NCI-H2171 (cell line): ENCODE data around the gene ICAM5.
"Not testable (repeated sequence)": the region's sequence is repeated elsewhere in the genome, so short reads cannot be mapped to it uniquely, and the experiment has no call there.

Experiments used
- DNase-seq: peaks from one replicate; lab custom pipeline; 2025; lab: John Stamatoyannopoulos, UW

Gene ICAM5, protein sequence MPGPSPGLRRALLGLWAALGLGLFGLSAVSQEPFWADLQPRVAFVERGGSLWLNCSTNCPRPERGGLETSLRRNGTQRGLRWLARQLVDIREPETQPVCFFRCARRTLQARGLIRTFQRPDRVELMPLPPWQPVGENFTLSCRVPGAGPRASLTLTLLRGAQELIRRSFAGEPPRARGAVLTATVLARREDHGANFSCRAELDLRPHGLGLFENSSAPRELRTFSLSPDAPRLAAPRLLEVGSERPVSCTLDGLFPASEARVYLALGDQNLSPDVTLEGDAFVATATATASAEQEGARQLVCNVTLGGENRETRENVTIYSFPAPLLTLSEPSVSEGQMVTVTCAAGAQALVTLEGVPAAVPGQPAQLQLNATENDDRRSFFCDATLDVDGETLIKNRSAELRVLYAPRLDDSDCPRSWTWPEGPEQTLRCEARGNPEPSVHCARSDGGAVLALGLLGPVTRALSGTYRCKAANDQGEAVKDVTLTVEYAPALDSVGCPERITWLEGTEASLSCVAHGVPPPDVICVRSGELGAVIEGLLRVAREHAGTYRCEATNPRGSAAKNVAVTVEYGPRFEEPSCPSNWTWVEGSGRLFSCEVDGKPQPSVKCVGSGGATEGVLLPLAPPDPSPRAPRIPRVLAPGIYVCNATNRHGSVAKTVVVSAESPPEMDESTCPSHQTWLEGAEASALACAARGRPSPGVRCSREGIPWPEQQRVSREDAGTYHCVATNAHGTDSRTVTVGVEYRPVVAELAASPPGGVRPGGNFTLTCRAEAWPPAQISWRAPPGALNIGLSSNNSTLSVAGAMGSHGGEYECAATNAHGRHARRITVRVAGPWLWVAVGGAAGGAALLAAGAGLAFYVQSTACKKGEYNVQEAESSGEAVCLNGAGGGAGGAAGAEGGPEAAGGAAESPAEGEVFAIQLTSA

DNA sequence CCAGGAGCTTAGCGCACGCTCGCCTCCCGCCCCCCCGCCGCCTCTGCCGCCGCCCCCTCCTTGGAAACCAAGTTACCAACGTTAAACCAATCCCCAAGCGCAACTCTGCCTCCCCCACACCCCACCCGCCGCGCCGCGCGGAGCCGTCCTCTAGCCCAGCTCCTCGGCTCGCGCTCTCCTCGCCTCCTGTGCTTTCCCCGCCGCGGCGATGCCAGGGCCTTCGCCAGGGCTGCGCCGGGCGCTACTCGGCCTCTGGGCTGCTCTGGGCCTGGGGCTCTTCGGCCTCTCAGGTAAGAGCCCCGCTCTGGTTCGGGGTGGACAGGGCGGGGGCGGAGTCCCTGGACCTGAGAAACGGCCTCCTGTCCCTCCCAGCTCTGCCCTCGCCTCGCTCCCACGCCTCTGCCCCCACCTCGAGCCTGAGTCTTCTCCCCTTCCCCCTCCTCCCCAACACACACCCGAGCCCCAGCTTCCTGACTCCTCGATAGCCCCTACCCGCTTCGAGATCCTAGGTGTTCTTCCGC is at the start of gene ICAM5:
Gene ICAM5 (plus strand): TSS at position 117 of the 521 bp plus-strand sequence. CDS start 92 bp downstream, at position 209.
- peak; percentile 52 for DNase-seq

DNA sequence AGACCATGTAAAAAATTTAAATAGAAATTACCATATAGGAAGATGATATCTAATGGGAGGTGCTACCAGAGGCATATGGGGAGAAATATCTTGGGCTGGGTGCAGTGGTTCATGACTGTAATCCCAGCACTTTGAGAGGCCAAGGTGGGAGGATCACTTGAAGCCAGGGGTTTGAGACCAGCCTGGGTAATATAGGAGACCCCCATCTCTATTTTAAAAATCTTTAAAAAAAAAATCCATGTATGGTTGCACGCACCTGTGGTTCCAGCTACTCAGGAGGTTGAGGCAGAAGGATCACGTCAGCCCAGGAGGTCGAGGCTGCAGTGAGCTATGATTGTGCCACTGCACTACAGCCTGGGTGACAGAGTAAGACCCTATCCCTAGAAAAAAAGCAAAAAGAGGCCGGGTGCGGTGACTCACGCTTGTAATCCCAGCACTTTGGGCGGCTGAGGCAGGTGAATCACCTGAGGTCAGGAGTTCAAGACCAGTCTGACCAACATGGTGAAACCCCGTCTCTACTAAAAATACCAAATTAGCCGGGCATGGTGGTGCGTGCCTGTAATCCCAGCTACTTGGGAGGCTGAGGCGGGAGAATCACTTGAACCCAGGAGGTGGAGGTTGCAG is 47.8 kb upstream of the ICAM5 start:
- DNase-seq = not testable (repeated sequence)

DNA sequence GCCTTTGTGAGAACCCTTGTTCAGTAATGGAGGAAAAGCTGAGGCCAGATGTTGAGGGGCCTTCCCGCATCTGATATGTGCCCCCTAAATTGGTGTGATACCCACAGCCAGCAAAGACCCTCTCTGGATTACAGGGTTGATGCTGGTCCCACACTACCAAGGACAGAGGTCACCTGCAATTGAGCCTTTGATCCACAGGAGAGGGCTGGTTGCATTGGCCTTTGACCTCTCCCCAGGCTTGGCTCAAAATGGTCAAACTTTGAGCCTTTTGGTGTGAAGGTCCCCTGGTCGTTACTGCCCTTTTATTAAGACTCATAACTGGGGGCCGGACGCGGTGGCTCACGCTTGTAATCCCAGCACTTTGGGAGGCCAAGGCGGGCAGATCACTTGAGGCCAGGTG is 46.1 kb upstream of the ICAM5 start:
- no peak for DNase-seq

DNA sequence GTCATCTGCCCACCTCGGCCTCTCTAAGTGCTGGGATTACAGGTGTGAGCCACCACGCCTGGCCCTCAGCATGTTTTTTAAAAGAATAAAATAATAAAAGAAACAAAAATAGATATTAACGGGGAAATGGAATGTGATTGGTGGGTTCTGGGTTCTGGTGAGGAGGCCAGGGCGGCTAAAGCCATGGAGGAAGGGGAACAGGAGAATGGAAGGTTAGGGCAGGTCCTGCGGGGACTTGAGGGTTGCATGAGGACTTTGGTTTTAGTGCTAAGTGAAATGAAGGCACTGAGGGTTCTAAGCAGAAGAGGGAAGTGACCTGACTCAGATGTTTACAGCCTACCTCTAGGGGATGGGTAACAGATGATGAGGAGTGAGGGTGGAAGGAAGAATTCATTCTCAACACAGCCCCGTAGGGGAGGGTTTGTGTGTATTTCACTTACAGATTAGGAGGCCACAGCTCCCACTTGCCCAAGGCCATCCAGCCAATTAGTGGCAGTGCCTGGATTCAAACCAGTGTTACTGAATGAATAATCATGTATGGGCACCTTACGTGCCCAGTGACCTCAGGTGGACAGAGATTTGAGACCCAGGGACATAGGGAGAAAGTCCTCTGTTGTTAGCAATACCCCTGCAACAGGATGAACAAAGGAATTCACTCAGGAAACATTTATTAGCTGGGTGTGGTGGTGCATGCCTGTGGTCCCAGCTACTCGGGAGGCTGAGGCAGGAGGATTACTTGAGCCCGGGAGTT is 44.4 kb upstream of the ICAM5 start:
- no peak for DNase-seq

DNA sequence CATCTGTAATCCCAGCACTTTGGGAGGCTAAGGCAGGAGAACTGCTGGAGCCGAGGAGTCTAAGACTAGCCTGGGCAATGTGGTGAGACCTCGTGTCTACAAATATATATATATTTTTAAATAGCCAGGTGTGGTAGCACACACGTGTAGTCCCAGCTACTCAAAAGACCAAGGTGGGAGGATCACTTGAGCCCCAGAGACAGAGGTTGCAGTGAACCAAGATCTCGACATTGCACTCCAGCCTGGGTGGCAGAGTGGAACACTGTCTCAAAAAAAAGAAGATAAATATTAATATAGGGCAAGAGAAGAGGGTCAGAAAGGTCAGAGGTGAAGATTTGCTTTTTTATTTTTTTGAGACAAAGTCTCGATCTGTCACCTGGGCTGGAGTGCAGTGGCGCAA is 43.2 kb upstream of the ICAM5 start:
- DNase-seq = no peak

DNA sequence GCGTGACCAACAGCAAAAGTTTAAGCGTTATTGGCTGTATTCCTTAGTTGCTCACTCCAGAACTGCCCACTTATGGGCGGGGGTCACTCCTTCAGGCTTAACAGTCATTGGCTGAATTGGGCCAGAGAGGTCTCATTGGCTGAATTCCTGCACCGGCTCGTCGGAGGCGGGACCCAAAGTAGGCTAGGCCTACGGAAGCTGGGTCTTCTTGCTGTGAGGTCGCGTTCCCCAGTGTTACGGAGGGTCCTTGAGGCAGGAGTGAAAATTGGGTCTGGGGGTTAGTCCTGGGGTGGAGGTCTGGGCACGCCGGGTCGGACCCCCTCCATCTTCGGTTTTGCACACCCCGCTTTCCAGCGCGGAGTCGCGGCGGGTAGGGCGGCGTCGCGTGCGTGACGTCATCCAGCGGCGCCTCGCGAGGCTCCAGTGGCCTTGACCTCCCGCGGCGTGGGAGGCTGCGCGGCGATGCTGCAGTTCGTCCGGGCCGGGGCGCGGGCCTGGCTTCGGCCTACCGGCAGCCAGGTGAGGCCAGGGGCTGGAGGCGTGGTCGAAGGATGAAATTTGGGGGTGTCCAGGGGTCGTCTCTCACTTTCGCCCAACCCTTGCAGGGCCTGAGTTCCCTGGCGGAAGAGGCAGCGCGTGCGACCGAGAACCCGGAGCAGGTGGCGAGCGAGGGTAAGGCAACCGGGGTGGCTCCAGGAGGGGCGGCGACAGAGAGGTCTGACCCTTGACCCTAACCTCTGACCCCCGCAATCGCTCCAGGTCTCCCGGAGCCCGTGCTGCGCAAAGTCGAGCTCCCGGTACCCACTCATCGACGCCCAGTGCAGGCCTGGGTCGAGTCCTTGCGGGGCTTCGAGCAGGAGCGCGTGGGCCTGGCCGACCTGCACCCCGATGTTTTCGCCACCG is 37.7 kb upstream of the ICAM5 start, which contains the start of gene MRPL4:
Gene MRPL4 (plus strand): TSS at position 423 of the 903 bp plus-strand sequence. CDS start 40 bp downstream, at position 463.
- peak; percentile 95 for DNase-seq

DNA sequence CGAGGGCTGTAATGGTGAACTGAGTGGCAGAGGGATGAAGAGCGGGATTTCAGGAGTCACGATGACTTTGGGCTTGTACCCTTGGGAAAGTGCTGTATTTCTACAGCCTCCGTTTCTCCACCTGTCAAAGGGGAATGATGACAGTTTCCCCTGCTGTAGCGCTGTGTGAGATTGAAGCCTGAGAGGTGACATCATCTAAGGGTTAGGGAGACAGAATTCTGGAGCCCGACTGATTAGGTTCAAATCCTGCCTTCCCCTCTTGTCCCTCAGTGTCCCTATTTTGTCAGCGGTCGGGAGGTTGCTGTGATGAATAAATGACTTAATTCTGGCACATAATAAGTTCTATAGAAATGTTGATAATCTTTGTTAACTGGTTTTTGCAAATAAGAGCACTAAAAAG is 37.0 kb upstream of the ICAM5 start:
- no peak for DNase-seq

DNA sequence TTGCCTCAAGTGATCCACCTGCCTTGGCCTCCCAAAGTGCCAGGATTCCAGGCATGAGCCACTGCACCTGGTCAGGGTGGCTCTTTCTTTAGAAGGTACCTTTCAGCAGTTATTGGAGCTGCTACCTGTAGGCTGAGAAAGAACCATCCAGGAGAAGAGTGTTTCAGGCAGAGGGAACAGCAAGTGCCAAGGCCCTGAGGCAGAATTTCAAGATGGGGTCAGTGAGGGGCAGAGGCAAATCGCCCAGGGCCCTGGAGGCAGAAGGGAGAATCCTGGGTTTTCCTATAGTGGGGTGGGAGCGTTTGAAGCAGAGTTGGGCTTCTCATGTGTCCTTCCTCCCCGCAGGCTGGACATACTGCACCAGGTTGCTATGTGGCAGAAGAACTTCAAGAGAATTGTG is 35.5 kb upstream of the ICAM5 start:
- no peak for DNase-seq

DNA sequence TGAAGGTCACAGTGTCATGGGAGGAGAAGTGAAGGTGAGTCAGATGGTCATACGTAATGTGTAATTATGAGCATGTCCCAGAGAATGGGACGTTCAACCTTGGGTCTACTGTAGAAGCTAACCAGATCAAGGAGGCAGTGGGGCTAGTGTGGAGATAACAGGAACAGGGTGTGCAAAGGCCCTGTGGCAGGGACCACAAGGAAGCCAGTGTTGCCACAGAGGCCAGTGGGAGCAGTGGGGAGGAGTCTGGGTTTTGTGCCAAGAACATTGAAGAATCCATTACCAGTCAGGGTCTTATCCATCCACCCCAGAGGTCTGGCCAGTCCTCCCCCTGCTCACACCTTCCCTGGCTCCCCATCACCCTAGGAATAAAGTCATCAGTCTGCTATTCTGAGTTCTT is 34.4 kb upstream of the ICAM5 start:
- no peak for DNase-seq

DNA sequence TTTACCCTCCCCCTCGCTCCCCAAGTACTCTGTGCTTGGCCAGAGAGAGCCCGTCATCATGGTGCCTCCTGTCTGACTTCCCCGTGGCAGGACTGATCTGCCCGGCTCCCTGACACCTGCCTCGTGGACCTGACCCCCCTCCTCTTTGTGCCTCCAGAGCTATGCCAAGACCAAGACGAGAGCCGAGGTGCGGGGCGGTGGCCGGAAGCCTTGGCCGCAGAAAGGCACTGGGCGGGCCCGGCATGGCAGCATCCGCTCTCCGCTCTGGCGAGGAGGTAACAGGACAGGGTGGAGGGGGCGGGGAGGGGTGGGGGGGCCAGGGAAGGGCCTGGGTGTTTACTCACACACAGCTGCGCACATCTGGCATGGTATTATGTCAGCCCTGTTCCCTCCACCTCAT is 33.2 kb upstream of the ICAM5 start:
- no peak for DNase-seq

DNA sequence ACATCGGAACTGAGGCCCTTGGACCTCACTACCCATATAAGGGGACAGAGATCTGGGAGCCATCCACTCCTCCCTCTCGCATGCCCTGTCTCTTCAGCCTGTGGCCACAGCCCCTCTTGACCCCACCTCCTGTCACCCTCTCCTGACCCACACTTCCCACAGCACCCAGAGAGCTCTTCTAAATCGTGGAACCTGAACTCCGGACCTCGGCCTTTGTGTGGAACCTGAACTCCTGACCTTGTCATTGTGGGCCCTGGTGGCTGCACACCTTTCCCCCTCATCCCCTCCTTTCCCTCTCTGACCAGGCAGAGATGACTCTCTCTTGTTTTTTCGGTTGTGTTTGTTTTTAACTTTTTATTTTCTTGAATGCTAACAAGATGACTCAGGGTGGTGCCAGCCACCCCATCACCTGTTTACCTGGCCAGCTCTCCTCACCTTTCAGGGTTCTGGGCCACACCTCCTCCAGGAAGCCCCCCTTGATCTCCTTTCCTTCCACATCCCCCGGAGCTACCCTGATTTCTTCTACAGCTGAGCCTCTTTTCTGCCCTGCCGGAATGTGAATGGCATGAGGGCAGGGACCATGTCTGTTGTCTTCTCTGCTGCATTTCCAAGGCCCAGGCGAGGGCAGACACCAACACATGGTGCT is 32.7 kb upstream of the ICAM5 start:
- DNase-seq = no peak

DNA sequence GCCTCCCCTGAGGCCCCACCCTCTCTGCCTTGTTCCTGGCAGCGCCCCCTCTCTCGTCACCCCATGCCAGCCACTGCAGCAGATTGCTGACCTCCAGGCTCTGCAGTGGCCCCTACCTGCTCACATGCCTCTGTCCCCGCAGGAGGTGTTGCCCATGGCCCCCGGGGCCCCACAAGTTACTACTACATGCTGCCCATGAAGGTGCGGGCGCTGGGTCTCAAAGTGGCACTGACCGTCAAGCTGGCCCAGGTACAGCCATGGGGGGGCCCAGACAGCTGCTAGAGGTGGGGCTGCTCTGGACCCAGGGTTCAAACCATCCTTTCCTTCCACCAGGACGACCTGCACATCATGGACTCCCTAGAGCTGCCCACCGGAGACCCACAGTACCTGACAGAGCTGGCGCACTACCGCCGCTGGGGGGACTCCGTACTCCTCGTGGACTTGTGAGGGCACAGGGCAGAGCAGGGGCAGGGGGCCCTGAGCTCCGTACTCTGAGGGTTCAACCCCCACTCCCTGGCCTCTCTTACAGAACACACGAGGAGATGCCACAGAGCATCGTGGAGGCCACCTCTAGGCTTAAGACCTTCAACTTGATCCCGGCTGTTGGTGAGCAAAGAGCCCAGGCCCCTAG is 31.6 kb upstream of the ICAM5 start:
- no peak for DNase-seq

DNA sequence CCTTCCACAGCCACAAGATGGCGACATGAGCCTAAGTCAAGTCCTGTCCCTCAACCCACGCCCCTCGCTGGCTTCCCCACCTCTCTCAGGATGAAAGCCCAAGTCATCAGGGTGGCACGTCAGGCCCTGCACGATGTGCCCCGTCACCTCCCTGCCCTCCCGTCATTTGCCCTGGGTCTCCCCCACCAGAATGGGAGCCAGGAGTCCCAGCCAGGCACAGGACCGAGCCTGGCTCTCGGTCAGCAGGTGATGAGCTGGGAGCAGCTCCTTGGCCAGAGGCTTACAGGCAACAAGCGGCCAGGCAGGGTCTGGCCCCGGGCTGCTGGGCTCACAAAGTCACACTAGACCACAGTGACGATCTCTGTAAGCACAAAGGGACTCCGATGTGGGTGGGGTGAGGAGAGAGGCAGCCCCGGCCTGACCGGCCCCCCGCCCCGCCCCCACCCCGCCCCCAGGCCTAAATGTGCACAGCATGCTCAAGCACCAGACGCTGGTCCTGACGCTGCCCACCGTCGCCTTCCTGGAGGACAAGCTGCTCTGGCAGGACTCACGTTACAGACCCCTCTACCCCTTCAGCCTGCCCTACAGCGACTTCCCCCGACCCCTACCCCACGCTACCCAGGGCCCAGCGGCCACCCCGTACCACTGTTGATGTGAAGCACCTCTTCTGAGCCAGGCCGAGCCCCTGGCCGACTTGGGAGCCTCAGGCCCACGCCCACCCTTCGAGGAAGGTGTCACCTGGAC is 30.4 kb upstream of the ICAM5 start:
- DNase-seq = peak; percentile 86

DNA sequence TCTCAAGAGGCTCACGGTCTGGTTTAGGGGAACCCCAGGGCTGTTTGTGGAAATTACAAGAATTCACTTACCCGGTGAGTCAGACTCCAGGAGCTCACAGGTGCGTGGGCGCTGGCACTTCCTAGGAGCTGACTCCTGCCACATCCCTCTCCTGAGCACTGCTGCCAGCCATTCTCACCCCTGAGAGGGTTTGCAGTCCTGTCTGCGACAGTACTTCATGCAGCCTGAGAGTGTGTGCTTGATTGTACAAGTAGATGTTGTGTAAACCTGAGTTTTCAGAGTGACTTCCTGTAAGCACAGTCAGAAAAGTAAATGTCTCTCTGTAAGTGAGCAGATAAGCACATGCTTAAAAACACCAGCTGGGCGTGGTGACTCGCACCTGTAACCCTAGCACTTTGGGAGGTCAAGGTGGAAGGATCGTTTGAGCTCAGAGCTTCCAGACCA is 29.6 kb upstream of the ICAM5 start:
- no peak for DNase-seq

DNA sequence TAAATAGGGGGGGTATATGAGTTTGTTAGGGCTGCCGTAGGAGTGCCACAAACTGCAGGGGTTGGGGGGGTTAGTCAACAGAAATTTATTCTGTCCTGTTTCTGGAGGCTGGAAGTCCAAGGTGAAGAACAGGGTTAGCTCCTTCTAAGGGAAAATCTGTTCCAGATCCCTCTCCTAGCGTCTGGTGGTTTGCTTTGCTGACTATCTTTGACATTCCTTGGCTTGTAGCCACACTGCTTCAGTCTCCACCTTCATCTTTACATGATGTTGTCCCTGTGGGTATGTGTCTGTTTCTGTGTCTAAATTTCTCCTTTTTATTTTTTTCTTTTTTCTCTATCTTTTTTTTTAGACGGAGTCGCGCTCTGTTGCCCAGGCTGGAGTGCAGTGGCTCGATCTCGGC is 27.0 kb upstream of the ICAM5 start:
- DNase-seq = no peak

DNA sequence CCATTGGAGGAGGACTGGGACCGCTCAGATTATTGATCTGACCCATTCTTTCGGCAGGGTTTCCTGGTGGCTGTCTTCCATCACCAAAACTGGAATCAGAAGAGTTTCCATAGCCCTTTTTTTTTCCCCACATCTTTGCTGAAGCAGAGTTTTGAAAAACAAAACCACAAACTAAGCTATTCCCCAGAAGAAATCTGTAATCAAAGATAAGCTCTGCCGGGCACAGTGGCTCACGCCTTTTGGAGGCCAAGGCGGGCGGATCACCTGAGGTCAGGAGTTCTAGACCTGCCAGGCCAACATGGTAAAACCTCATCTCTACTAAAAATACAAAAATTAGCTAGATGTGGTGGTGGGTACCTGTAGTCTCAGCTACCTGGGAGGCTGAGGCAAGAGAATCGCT is 23.0 kb upstream of the ICAM5 start:
- DNase-seq = no peak

DNA sequence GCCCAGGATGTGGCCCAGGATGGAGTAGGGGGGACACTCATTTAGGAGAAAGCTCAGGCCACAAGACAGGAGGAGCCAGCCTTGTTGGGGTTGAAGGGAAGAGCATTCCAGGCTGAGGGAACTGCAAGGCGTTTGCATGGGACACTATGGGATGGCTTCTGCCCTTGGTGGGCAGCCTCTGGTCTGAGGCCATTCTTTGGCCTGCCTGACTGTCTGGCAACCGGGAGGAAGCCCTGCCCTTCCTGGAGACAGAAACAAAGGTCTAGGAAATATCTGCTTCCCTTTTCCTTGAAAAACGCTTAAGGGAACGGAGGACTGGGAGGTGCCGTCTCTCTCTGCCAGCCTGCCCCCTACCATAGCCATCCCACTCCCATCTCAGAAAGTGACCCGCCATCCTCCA is 21.7 kb upstream of the ICAM5 start:
- no peak for DNase-seq

DNA sequence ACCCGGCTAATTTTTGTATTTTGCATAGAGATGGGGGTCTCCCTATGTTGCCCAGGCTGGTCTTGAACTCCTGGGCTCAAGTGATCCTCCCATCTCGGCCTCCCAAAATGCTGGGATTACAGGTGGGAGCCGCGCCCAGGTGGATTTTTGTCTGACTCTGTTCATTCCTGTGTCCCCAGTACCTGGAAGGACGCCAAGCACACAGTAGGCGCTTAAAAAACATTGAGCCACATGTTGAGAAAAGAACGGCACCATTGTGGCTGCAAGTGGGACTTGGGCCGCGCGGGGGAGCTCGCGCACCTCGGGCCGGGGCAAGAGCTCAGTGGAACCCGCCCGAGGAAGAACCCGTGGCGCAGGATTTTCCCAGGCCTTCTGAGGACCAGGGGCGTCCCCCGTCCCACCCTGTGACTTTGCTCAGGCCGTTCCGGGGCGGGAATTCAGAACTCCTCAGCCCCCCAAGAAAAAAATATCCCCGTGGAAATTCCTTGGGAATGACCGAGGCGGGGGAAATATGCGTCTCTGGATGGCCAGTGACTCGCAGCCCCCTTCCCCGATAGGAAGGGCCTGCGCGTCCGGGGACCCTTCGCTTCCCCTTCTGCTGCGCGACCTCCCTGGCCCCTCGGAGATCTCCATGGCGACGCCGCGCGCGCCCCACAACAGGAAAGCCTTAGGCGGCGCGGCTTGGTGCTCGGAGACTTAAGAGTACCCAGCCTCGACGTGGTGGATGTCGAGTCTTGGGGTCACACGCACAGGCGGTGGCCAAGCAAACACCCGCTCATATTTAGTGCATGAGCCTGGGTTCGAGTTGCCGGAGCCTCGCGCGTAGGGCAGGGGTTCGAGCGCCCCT is 20.2 kb upstream of the ICAM5 start:
- peak; percentile 54 for DNase-seq
